PC-3 (cell line): ENCODE data around the gene CNP. TPM values are rescaled to one million over a fixed set of nuclear protein-coding genes. Genes with fewer than 3 reads are reported as not detected.

Source experiments
- ATAC-seq: fragments of 200-7000 bp; cut with Tn5 transposase; 2 replicates; pipeline ENCODE4 v1.9.1; 2020; ENCODE audit warnings: mild to moderate bottlenecking, moderate library complexity
- BruUV-seq: library from RNA; stranded (reverse); fragments of 400-500 nt; replicated peaks from 2 replicates; lab custom pipeline; 2021; lab: Mats Ljungman, UMichigan
- CTCF ChIA-PET: fragments of 300-600 bp; sonication (Branson Sonifier 250); formaldehyde crosslinking; loops from one replicate; lab custom pipeline; 2022; ENCODE audit warnings: antibody characterized with exemption; lab: Charles Lee
- POLR2A ChIA-PET: fragments of 300-600 bp; sonication (Branson Sonifier 250); formaldehyde crosslinking; loops from one replicate; lab custom pipeline; 2022; ENCODE audit warnings: antibody characterized with exemption; ENCODE audit not compliant: unreplicated experiment; lab: Charles Lee
- DNase-seq: peaks from one replicate; pipeline ENCODE4 v3.0.0-alpha.2; 2015
- H2AFZ ChIP-seq: fragments of 300-600 bp; sonication (generic); 2 replicates; pipeline ENCODE4 v1.6.0; 2016; ENCODE audit warnings: antibody characterized with exemption, low read length
- H3F3A ChIP-seq: fragments of 300-600 bp; sonication (generic); one replicate; pipeline ENCODE4 v1.6.0; 2017; ENCODE audit warnings: antibody characterized with exemption, low read length, control low read depth, mild to moderate bottlenecking; ENCODE audit not compliant: unreplicated experiment
- H3K27ac ChIP-seq: fragments of 300-600 bp; sonication (generic); 2 replicates; pipeline ENCODE4 v1.5.1; 2016; ENCODE audit warnings: mild to moderate bottlenecking, low read length
- H3K27me3 ChIP-seq: fragments of 300-600 bp; sonication (generic); 2 replicates; pipeline ENCODE4 v1.6.1; 2016; ENCODE audit warnings: low read length, mixed read lengths
- H3K36me3 ChIP-seq: fragments of 300-600 bp; sonication (generic); 2 replicates; pipeline ENCODE4 v1.6.1; 2016; ENCODE audit warnings: low read depth, mixed run types, low read length, mixed read lengths
- H3K4me1 ChIP-seq: fragments of 300-600 bp; sonication (generic); 2 replicates; pipeline ENCODE4 v1.5.1; 2016; ENCODE audit warnings: low read length; ENCODE audit not compliant: insufficient read depth
- H3K4me2 ChIP-seq: fragments of 300-600 bp; sonication (generic); 2 replicates; pipeline ENCODE4 v1.6.0; 2016; ENCODE audit warnings: low read length
- H3K4me3 ChIP-seq: fragments of 300-600 bp; sonication (generic); 2 replicates; pipeline ENCODE4 v1.5.1; 2016; ENCODE audit warnings: mild to moderate bottlenecking, low read length, mixed read lengths
- H3K79me2 ChIP-seq: fragments of 300-600 bp; sonication (generic); 2 replicates; pipeline ENCODE4 v1.6.1; 2017; ENCODE audit warnings: low read length, mixed read lengths
- H3K9ac ChIP-seq: fragments of 300-600 bp; sonication (generic); 2 replicates; pipeline ENCODE4 v1.6.0; 2016; ENCODE audit warnings: mild to moderate bottlenecking, low read length
- H3K9me2 ChIP-seq: fragments of 300-600 bp; sonication (generic); replicated peaks from 2 replicates; pipeline ENCODE4 v1.6.1; 2016; ENCODE audit warnings: mixed run types, low read length, mixed read lengths
- H3K9me3 ChIP-seq: fragments of 300-600 bp; sonication (generic); 2 replicates; pipeline ENCODE4 v1.6.1; 2016; ENCODE audit warnings: low read length, mixed read lengths
- H4K20me1 ChIP-seq: fragments of 300-600 bp; sonication (generic); 2 replicates; pipeline ENCODE4 v1.6.1; 2016; ENCODE audit warnings: low read length, mixed read lengths
- EZH2 ChIP-seq: fragments of 300-600 bp; sonication (generic); IDR thresholded peaks from one replicate; pipeline ENCODE4 v1.6.1; 2017; ENCODE audit warnings: antibody characterized with exemption, mild to moderate bottlenecking, low read length; ENCODE audit not compliant: unreplicated experiment
- EZH2phosphoT487 ChIP-seq: fragments of 300-600 bp; sonication (generic); IDR thresholded peaks from 2 replicates; pipeline ENCODE4 v1.6.1; 2018; ENCODE audit warnings: mild to moderate bottlenecking, antibody characterized with exemption, low read length, borderline replicate concordance
- intact Hi-C: fragments of 100-400 bp; cut with micrococcal nuclease; formaldehyde crosslinking; loops from 2 replicates; pipeline ENCODE4 v1.9.0; 2023
- total RNA-seq: library from RNA; depleted of rRNA; stranded (reverse); fragments of >200 nt; gene quantifications from 2 replicates; pipeline ENCODE4 v1.2.3, GENCODE V29; 2014
- TF ChIP-seq, protein P1 (sequence below): fragments of 300-600 bp; sonication (generic); conservative IDR thresholded peaks from 2 replicates; pipeline ENCODE4 v1.5.1; 2017; ENCODE audit warnings: antibody characterized with exemption, low read depth, mild to moderate bottlenecking, low read length

The CNP gene
- total RNA-seq, 1 experiment from 2014 or later, result 91.6 TPM

DNA sequence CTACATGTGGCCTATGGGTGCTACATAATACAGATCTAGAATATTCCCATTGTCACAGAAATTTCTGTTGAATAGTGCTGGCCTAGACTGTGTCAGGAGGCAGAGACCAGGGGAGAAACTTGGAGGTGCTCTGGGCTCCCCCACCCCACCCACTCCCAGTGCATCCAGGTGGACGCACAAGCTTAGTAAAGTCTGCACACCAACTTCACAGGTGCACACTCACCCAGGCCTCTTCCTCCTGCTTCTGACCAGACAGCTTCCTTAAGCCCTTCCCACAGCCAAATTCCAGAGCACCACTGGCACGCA, 7.6 kb upstream of the CNP start:
- Histone ChIP-seq H3K27me3 (no peaks in the 10 kb centered on the region), H3K4me1 (no peaks in the 10 kb centered on the region), H3K27ac (no peak overlapping the region), H4K20me1 (no peaks in the 10 kb centered on the region), H3K9ac (no peak overlapping the region), H3K4me3 (no peak overlapping the region), H3K9me3 (no peaks in the 10 kb centered on the region), H3F3A (no peaks in the 10 kb centered on the region), H2AFZ (no peak overlapping the region), H3K36me3 (no peaks in the 10 kb centered on the region), H3K79me2 (no peaks in the 10 kb centered on the region), H3K9me2 (no peaks in the 10 kb centered on the region), H3K4me2 (no peak overlapping the region)
- intact Hi-C loops, result no loop called here
- ATAC-seq (no peak), DNase-seq (no peak)
- no TSS peak for BruUV-seq
- TF ChIP-seq, protein P1, sequence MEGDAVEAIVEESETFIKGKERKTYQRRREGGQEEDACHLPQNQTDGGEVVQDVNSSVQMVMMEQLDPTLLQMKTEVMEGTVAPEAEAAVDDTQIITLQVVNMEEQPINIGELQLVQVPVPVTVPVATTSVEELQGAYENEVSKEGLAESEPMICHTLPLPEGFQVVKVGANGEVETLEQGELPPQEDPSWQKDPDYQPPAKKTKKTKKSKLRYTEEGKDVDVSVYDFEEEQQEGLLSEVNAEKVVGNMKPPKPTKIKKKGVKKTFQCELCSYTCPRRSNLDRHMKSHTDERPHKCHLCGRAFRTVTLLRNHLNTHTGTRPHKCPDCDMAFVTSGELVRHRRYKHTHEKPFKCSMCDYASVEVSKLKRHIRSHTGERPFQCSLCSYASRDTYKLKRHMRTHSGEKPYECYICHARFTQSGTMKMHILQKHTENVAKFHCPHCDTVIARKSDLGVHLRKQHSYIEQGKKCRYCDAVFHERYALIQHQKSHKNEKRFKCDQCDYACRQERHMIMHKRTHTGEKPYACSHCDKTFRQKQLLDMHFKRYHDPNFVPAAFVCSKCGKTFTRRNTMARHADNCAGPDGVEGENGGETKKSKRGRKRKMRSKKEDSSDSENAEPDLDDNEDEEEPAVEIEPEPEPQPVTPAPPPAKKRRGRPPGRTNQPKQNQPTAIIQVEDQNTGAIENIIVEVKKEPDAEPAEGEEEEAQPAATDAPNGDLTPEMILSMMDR, result no peak
- TF ChIP-seq EZH2 (no peak), EZH2phosphoT487 (no peak)
- ChIA-PET CTCF (interaction anchor here (0.5 to 1.4 kb wide), 3 partner anchors 28 to 568 kb away, joined by 3 to 5 read pairs (median 3); partner anchors contain the start of gene ODAD4), POLR2A (no interaction called here)

GRCh38 chr17:41959336-41960095, 7.1 kb upstream of the CNP start:
- Histone ChIP-seq H4K20me1 (no peaks in the 10 kb centered on the region), H3K9ac (no peak overlapping the region), H3K4me3 (no peak overlapping the region), H3K27me3 (no peaks in the 10 kb centered on the region), H3K9me3 (no peaks in the 10 kb centered on the region), H3K79me2 (no peaks in the 10 kb centered on the region), H3K4me2 (no peak overlapping the region), H3F3A (no peaks in the 10 kb centered on the region), H3K27ac (no peak overlapping the region), H3K4me1 (no peaks in the 10 kb centered on the region), H3K36me3 (no peaks in the 10 kb centered on the region), H2AFZ (no peak overlapping the region), H3K9me2 (no peaks in the 10 kb centered on the region)
- TF ChIP-seq, protein P1, result peak; percentile 42
- no peak for TF ChIP-seq EZH2
- DNase-seq (peak; percentile 48), ATAC-seq (peak; percentile 77)
- POLR2A ChIA-PET, result no interaction called here
- no TSS peak for BruUV-seq
- CTCF ChIA-PET, result interaction anchor here (0.5 to 1.4 kb wide), 3 partner anchors 29 to 568 kb away, joined by 3 to 5 read pairs (median 3); partner anchors contain the start of gene ODAD4
- intact Hi-C loops, result no loop called here

- intact Hi-C loops, result no loop called here
- ChIA-PET CTCF (no interaction called here), POLR2A (no interaction called here)
- H3K4me1 ChIP-seq, result peaks cover 13% of the 10 kb centered on the region
- no peak overlapping the region for H3K9ac ChIP-seq
- no peak overlapping the region for H2AFZ ChIP-seq
- no peak for DNase-seq
- no peak overlapping the region for H3K4me3 ChIP-seq
- BruUV-seq, result no TSS peak
- H3K27ac ChIP-seq, result no peak overlapping the region
- TF ChIP-seq, protein P1, result no peak
- TF ChIP-seq EZH2 (no peak), EZH2phosphoT487 (no peak)
- peaks cover 5% of the 10 kb centered on the region for H3K79me2 ChIP-seq
- ATAC-seq, result no peak
- H3K4me2 ChIP-seq, result no peak overlapping the region
- no peaks in the 10 kb centered on the region for H3K27me3 ChIP-seq
- no peaks in the 10 kb centered on the region for H3K9me2 ChIP-seq
- H4K20me1 ChIP-seq, result no peaks in the 10 kb centered on the region
- no peaks in the 10 kb centered on the region for H3K9me3 ChIP-seq
- H3F3A ChIP-seq, result no peaks in the 10 kb centered on the region
- H3K36me3 ChIP-seq, result no peaks in the 10 kb centered on the region
Measured at GRCh38 chr17:41962111-41962510, 4.5 kb upstream of the CNP start.
